Measurements from ENCODE around the gene TPRKB.
"Not testable (repeated sequence)": the region's sequence is repeated elsewhere in the genome, so short reads cannot be mapped to it uniquely, and the experiment has no call there.

- TF ChIP-seq CTCF (optimal IDR thresholded peaks at IDR 0.05 in 1 of 3, IDR thresholded peaks at IDR 0.05 in 1 of 3, conservative IDR thresholded peaks at IDR 0.05 in 1 of 3; ENCODE audit: extremely low read depth in 1 of 3, insufficient read depth in 2 of 3, low read length in 3 of 3); EZH2 (IDR thresholded peaks at IDR 0.05; ENCODE audit: low read length): not testable (repeated sequence)
These were observed 10.5 kb downstream of the TPRKB start for GRCh38 chr2:73726657-73727056.
